ENCODE results near the gene ESPN.

- TF ChIP-seq CTCF (conservative IDR thresholded peaks at IDR 0.05 in 1 of 2, IDR thresholded peaks at IDR 0.05 in 1 of 2; ENCODE audit: extremely low read depth in 1 of 2, insufficient read depth in 1 of 2, low read depth in 1 of 2, low read length in 2 of 2) (no peak), EZH2 (IDR thresholded peaks at IDR 0.05; ENCODE audit: borderline replicate concordance, low read length) (no peak)
Observed at GRCh38 chr1:6399294-6399693, 25.3 kb upstream of the ESPN start.
